ENCODE results near the gene TWF1.
"Not testable (repeated sequence)": the region's sequence is repeated elsewhere in the genome, so short reads cannot be mapped to it uniquely, and the experiment has no call there.

DNA sequence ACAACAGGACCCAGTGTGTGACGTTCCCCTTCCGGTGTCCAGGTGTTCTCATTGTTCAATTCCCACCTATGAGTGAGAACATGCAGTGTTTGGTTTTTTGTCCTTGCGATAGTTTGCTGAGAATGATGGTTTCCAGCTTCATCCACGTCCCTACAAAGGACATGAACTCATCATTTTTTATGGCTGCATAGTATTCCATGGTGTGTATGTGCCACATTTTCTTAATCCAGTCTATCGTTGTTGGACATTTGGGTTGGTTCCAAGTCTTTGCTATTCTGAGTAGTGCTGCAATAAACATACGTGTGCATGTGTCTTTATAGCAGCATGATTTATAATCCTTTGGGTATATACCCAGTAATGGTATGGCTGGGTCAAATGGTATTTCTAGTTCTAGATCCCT, 54.8 kb downstream of the TWF1 start:
- TF ChIP-seq, protein P1, sequence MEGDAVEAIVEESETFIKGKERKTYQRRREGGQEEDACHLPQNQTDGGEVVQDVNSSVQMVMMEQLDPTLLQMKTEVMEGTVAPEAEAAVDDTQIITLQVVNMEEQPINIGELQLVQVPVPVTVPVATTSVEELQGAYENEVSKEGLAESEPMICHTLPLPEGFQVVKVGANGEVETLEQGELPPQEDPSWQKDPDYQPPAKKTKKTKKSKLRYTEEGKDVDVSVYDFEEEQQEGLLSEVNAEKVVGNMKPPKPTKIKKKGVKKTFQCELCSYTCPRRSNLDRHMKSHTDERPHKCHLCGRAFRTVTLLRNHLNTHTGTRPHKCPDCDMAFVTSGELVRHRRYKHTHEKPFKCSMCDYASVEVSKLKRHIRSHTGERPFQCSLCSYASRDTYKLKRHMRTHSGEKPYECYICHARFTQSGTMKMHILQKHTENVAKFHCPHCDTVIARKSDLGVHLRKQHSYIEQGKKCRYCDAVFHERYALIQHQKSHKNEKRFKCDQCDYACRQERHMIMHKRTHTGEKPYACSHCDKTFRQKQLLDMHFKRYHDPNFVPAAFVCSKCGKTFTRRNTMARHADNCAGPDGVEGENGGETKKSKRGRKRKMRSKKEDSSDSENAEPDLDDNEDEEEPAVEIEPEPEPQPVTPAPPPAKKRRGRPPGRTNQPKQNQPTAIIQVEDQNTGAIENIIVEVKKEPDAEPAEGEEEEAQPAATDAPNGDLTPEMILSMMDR (conservative IDR thresholded peaks at IDR 0.05; ENCODE audit: low read depth, low read length): not testable (repeated sequence)
- not testable (repeated sequence) for TF ChIP-seq EZH2 (IDR thresholded peaks at IDR 0.05; ENCODE audit: borderline replicate concordance, low read depth, low read length, poor library complexity, severe bottlenecking)
